ENCODE results near the gene ARHGAP19. TPM values are rescaled to one million over a fixed set of nuclear protein-coding genes. Genes with fewer than 3 reads are reported as not detected.

Gene ARHGAP19
- total and polyA plus RNA-seq, 2 of the 8 experiments (the other 6 are each of a cell fraction or from before 2014, with no cell fraction given), result 13.3 to 32.1 TPM

DNA sequence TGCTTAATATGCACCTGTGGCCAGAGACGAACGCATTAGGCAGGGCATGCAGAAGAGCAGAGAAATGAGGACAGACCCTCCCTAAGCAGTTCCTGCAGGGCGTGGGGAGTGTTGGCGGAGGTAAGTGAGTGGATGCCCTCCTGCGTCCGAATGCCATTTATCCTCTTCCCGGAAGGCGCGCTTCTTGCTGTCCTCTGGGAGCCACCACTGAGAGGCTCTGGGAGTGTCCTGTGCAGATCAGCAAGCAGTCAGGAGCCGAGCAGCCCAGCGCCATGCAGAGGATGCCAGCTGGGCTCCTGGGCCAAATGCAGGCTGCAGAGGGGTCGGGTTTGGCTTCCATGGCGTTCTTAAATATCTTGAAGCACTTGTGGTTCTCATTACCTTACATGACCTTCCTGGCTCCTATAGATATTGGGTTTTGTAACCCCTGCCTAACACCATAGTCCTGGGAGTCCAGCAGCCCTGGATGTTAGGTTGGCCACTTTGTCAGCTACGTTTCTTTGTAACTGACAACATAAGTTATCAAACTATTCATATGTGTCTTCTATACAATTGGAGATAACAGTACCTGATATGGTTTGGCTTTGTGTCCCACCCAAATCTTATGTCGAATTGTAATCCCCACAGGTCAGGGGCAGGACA lies 76.7 kb downstream of the ARHGAP19 start:
- FAIRE-seq, result no peak
- no peaks in the 10 kb centered on the region for H3K79me2 ChIP-seq (ENCODE audit: control insufficient read depth in 1 of 2, insufficient read depth in 2 of 2, low read length in 2 of 2)
- no peaks in the 10 kb centered on the region for H3K23me2 ChIP-seq (ENCODE audit: low read depth, low read length)
- WGBS, 2 experiments (ENCODE audit: extremely low coverage in 1 of 2, insufficient coverage in 1 of 2, insufficient read length in 1 of 2, insufficient replicate concordance in 2 of 2, low coverage in 1 of 2, low lambda C conversion rate in 2 of 2, missing lambda C conversion rate in 1 of 2), result 83% methylated on average over 15 of the region's 15 CpGs; no CpG with 5 or more reads in 1 of the 2 experiments
- no peak overlapping the region for H2BK20ac ChIP-seq (ENCODE audit: low read length)
- H2BK120ac ChIP-seq (replicated peaks; ENCODE audit: low read depth, low read length), result no peak overlapping the region
- H2BK5ac ChIP-seq (ENCODE audit: low read depth, low read length), result no peak overlapping the region
- no peak overlapping the region for H2BK12ac ChIP-seq (ENCODE audit: low read depth, low read length)
- no peak overlapping the region; the same call in 1 of the 2 replicates for H4K8ac ChIP-seq (ENCODE audit: extremely low read depth, insufficient read depth, low read length)
- no peak overlapping the region for H3K56ac ChIP-seq (replicated peaks; ENCODE audit: insufficient read length, low read depth, low read length)
- no peak overlapping the region for H3K23ac ChIP-seq (ENCODE audit: insufficient read length)
- H3K18ac ChIP-seq (ENCODE audit: extremely low read depth, low read length), result no peak overlapping the region
- ChIA-PET POLR2A (ENCODE audit: partially characterized antibody) (no interaction called here), CTCF (ENCODE audit: partially characterized antibody) (interaction anchor here (0.6 to 44.6 kb wide), 7 partner anchors 10 to 598 kb away, joined by 3 to 1348 read pairs (median 6); no protein-coding TSS in a partner anchor)
- H3K27me3 ChIP-seq (replicated peaks in 1 of 4; ENCODE audit: control insufficient read depth in 3 of 4, extremely low read depth in 1 of 4, insufficient read depth in 3 of 4, low read length in 3 of 4), result no peaks in the 10 kb centered on the region
- H3K4me1 ChIP-seq (replicated peaks in 1 of 4; ENCODE audit: control insufficient read depth in 3 of 4, insufficient read depth in 4 of 4, low read length in 3 of 4), result no peaks in the 10 kb centered on the region
- H4K5ac ChIP-seq (ENCODE audit: insufficient read length, low read depth, low read length), result no peak overlapping the region
- H3K4me3 ChIP-seq (ENCODE audit: extremely low read depth in 1 of 4, insufficient read depth in 2 of 4, low read depth in 3 of 4, low read length in 4 of 4), result no peak overlapping the region
- no peak overlapping the region for H2AFZ ChIP-seq (ENCODE audit: low read length)
- H3K9ac ChIP-seq (replicated peaks in 1 of 4; ENCODE audit: extremely low read depth in 1 of 4, low read depth in 3 of 4, low read length in 3 of 4), result no peak overlapping the region
- H4K91ac ChIP-seq (replicated peaks; ENCODE audit: insufficient read length, low read length), result no peak overlapping the region
- H3K79me1 ChIP-seq (ENCODE audit: low read depth, low read length), result no peaks in the 10 kb centered on the region
- H2BK15ac ChIP-seq (ENCODE audit: low read length), result no peak overlapping the region
- H4K20me1 ChIP-seq (replicated peaks in 1 of 2; ENCODE audit: control insufficient read depth in 1 of 2, insufficient read depth in 2 of 2, low read length in 2 of 2), result no peaks in the 10 kb centered on the region
- H2AK5ac ChIP-seq (ENCODE audit: low read depth, low read length), result no peak overlapping the region
- no peak overlapping the region for H3K4ac ChIP-seq (replicated peaks; ENCODE audit: insufficient read length, low read depth, low read length)
- TF ChIP-seq USF2 (IDR thresholded peaks at IDR 0.05; ENCODE audit: low read length) (no peak), SUZ12 (IDR thresholded peaks at IDR 0.05; ENCODE audit: low read length) (no peak), BCL11A (IDR thresholded peaks at IDR 0.05; ENCODE audit: low read depth in 2 of 2, low read length in 2 of 2) (no peak)
- H3K27ac ChIP-seq (ENCODE audit: low read depth, low read length), result no peak overlapping the region
- H3K36me3 ChIP-seq (ENCODE audit: control insufficient read depth in 2 of 4, insufficient read depth in 4 of 4, low read length in 3 of 4), result no peaks in the 10 kb centered on the region
- H3K9me3 ChIP-seq (ENCODE audit: insufficient read depth in 2 of 2, low read depth in 1 of 2, low read length in 1 of 2), result no peaks in the 10 kb centered on the region
- H3K14ac ChIP-seq (ENCODE audit: insufficient read length), result no peak overlapping the region
- H3K4me2 ChIP-seq (ENCODE audit: insufficient read depth in 1 of 2, low read depth in 2 of 2, low read length in 2 of 2), result no peak overlapping the region
- no peak for DNase-seq (ENCODE audit: low read depth in 1 of 2, low spot score in 2 of 2)
